ENCODE measurements around the gene SIM2.

The SIM2 gene

GRCh38 chr21:36678538-36678937 lies 20.4 kb upstream of the SIM2 start:
- H3K27me3 ChIP-seq (replicated peaks), result peaks cover 8% of the 10 kb centered on the region
- TF ChIP-seq CTCF (IDR thresholded peaks at IDR 0.05; ENCODE audit: low read depth, low read length, missing control alignments), result no peak
- no peaks in the 10 kb centered on the region for H3K36me3 ChIP-seq (replicated peaks)
- H3K27ac ChIP-seq, result no peak overlapping the region
- in situ Hi-C loops (cut with HindIII; ENCODE audit: low pct_ligation_motif_present, low sequenced_read_pairs), result no loop called here
- no peak for DNase-seq
- no peak overlapping the region for H3K4me3 ChIP-seq (ENCODE audit: low read depth, low read length)

- no peak for TF ChIP-seq CTCF (IDR thresholded peaks at IDR 0.05; ENCODE audit: low read depth, low read length, missing control alignments)
- no peaks in the 10 kb centered on the region for H3K36me3 ChIP-seq (replicated peaks)
- H3K27me3 ChIP-seq (replicated peaks), result peaks cover 25% of the 10 kb centered on the region
- H3K27ac ChIP-seq, result no peak overlapping the region
- DNase-seq, result no peak
- no peak overlapping the region for H3K4me3 ChIP-seq (ENCODE audit: low read depth, low read length)
- in situ Hi-C loops (cut with HindIII; ENCODE audit: low pct_ligation_motif_present, low sequenced_read_pairs), result no loop called here
Measured at GRCh38 chr21:36681117-36681631, 17.7 kb upstream of the SIM2 start.

GRCh38 chr21:36684957-36685714 lies 13.8 kb upstream of the SIM2 start:
- H3K4me3 ChIP-seq (ENCODE audit: low read depth, low read length), result no peak overlapping the region
- no peak for TF ChIP-seq CTCF (IDR thresholded peaks at IDR 0.05; ENCODE audit: low read depth, low read length, missing control alignments)
- no peak overlapping the region for H3K27ac ChIP-seq
- peaks cover 40% of the 10 kb centered on the region for H3K27me3 ChIP-seq (replicated peaks)
- no peaks in the 10 kb centered on the region for H3K36me3 ChIP-seq (replicated peaks)
- in situ Hi-C loops (cut with HindIII; ENCODE audit: low pct_ligation_motif_present, low sequenced_read_pairs), result no loop called here
- no peak for DNase-seq

GRCh38 chr21:36686955-36687354 lies 12.0 kb upstream of the SIM2 start:
- peaks cover 58% of the 10 kb centered on the region for H3K27me3 ChIP-seq (replicated peaks)
- no peak for DNase-seq
- no peak overlapping the region for H3K4me3 ChIP-seq (ENCODE audit: low read depth, low read length)
- no peaks in the 10 kb centered on the region for H3K36me3 ChIP-seq (replicated peaks)
- TF ChIP-seq CTCF (IDR thresholded peaks at IDR 0.05; ENCODE audit: low read depth, low read length, missing control alignments), result no peak
- H3K27ac ChIP-seq, result no peak overlapping the region
- in situ Hi-C loops (cut with HindIII; ENCODE audit: low pct_ligation_motif_present, low sequenced_read_pairs), result no loop called here

GRCh38 chr21:36688324-36688723 lies 10.6 kb upstream of the SIM2 start:
- Histone ChIP-seq H3K27me3 (replicated peaks) (peaks cover 66% of the 10 kb centered on the region), H3K4me3 (ENCODE audit: low read depth, low read length) (no peak overlapping the region), H3K27ac (no peak overlapping the region), H3K36me3 (replicated peaks) (no peaks in the 10 kb centered on the region)
- TF ChIP-seq CTCF (IDR thresholded peaks at IDR 0.05; ENCODE audit: low read depth, low read length, missing control alignments), result no peak
- in situ Hi-C loops (cut with HindIII; ENCODE audit: low pct_ligation_motif_present, low sequenced_read_pairs), result no loop called here
- no peak for DNase-seq

GRCh38 chr21:36689324-36689723 lies 9.6 kb upstream of the SIM2 start:
- no peak for DNase-seq
- Histone ChIP-seq H3K4me3 (ENCODE audit: low read depth, low read length) (no peak overlapping the region), H3K27ac (no peak overlapping the region), H3K27me3 (replicated peaks) (peaks cover 71% of the 10 kb centered on the region), H3K36me3 (replicated peaks) (no peaks in the 10 kb centered on the region)
- in situ Hi-C loops (cut with HindIII; ENCODE audit: low pct_ligation_motif_present, low sequenced_read_pairs), result no loop called here
- no peak for TF ChIP-seq CTCF (IDR thresholded peaks at IDR 0.05; ENCODE audit: low read depth, low read length, missing control alignments)

Data from brain microvascular endothelial cell (primary cell).